NCI-H2227 treated with DMSO at 0.1 percent for 48 hours (cell line): ENCODE data around the gene WDR54.
"Not testable (repeated sequence)": the region's sequence is repeated elsewhere in the genome, so short reads cannot be mapped to it uniquely, and the experiment has no call there.

Experiments used
- DNase-seq: peaks from one replicate; lab custom pipeline; 2025; lab: John Stamatoyannopoulos, UW

Gene WDR54

DNA sequence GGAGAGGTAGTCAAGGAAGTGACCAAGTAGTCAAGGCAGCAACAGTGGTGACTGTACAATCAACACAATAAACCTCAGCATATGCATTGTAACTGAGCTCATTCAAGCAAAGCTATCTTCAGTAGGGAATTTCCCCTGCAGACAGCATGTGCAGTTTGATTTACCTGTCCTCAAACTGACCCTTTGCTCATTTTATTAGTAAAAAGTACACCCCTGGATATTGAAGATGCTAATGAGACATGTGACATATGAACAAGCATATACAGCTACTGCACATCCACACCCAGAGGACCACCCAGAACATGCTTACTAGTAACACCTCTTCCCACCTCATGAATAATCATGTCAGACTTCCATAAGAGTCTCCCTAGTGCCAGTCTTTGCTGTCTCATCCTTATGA, 15.5 kb upstream of the WDR54 start:
- DNase-seq = no peak

DNA sequence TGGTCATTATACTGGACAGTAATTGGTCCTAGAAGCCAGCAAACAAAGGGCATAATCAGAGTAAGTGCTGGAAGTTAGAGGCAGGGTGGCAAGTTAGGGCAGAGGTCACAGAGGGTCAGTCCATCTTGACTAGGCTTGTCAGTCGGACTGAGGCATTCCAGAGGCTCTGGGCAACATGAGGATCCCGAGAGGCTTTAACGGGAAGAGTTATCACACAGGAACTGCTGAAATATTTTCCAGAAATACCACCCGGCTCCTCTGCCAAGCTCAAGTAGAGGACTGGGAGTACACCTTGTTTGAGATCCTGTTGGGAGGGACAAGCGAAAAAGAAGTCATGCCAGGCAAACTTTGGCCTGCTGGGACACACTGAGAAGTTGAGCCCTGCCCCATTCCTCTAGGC, 13.8 kb upstream of the WDR54 start:
- DNase-seq = no peak

DNA sequence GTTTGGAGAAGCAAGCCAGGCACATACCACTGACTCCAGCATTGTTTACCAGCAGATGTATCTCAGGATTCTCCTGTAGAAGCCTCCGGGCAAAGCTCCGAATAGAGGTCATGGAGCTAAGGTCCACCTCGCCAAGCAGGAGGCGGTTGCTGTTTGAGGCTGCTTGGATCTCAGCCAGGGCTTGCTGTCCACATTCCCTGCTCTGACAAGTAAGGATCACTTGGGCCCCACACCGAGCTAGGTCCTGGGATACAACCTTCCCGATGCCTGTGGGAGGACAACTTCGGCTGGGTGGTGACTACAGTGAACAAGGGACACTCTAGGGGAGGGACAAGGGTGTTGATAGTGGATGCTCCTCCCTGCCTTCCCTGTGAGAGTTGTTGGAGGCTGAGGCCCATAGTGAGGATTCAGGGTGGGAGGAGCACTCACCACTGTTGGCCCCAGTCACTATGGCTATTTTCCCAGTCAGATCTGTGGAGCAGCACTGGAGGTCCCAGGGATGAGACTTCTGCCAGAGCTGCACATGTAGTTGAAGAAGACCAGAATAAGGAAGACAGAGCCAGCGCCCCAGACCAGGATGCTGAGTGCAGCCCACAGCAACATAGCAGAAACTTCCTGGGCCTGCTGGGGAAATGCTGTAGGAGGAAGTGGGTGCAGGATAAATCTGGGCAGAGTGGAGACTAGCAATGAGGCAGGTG, 8.4 kb upstream of the WDR54 start:
- DNase-seq = no peak

DNA sequence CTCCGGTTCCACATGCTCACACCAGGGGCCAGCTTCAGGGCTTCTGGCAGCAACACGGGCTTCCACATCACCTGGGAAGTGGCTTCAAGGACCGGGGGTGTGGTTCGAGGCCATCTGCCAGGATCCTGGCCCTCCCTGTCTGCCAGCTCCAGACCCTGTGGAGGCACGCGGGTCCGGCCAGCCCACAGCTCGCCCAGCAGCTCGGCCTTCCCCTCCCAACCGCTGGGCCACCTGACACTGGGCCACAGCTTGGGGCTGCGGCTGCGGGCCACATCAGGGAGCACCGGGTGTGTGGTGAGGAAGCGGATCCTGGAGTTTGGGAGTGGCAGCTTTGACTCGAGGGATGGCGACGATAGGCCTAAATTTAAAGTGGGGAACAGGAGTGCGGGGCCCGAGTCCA, 7.1 kb upstream of the WDR54 start:
- DNase-seq = no peak

DNA sequence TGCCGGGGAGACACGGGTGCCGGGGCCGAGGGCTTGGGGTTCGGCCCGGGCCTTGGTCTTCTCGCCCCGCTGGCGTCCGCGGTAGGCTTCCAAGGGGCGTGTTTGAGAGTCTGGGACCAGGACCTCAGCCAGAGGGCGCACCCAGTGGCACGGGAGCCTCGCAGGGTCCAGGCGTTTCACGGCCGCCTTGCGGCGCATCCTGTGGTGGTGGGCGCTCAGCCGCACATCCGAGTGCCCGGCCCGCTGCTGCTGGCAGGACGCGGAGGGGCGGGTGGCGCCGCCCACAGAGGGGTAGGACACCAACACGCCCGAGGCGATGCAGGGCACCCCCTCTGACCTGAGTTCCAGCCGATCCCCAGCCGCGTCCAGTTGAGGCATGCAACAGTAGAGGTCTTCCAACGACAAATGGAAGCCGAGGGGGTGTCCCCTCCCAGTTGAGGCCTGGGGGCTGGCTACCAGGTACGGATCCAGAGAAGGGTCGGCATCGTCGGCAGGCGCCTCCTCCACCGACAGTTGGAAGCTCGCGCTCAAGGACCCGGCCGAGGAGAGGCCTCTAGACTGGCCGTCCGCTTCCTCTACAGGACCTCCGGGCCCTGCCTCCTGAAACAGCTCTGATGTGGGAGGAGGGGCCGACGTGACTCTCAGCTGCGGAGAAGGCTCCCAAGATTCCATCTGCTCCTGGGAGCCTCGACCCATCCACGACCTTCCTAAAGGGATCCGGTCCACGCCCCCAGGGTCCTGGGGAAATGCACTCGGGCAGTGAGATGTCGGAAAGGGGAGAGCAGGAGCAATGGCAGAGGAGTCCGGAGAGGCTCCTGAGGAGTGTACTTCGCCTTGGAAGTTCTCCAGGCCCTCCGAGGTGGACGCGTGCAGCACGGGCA, 6.4 kb upstream of the WDR54 start:
- no peak for DNase-seq

DNA sequence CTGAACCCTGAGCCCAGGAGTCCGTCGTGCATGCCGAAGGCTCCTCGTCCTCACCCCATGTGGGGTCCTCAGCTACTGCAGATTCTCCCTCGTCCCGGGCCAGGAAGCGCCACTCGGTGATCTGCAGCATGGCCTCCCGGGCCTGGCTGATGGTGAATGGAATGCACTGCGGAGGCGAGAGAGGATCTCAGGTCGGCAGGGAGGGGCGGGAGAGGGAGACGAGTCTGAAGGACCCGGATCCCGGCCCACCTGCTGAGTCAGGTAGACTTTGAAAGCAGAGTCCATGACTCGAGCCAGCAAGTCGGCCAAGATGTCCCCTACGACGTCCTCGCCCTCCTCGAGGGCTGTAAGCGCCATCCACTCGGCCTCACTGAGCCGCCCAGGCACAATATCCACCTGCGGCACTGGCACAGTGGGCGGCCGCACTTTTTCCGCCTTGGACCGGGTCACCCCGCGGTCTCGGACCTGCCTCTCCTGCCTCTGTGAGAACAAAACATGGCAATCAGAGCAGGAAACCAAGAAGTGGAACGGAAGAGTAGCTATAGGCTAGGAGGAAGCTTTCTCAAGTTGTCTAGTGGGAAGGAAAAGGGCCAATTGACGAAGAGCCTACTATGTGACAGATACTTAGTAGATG, 5.7 kb upstream of the WDR54 start:
- no peak for DNase-seq

DNA sequence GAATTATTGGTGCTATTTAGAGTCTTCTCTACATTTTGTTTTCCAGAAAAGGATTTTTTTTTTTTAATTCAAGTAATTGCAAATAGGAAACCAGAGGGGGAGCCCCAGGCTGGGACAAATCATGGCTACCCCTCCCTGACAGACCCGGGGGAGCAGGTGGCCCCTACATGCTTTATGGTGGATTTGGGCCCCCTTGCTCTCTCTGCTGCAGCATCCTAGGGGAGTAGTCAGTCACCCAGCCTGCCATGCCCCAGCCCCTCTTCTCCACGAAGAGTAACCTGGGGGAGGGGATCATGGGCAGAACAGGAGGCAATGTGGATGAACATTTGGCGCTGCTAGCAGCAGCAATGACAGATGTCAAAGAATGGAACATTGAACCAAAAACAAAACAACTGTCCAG, 4.8 kb upstream of the WDR54 start:
- DNase-seq = no peak

DNA sequence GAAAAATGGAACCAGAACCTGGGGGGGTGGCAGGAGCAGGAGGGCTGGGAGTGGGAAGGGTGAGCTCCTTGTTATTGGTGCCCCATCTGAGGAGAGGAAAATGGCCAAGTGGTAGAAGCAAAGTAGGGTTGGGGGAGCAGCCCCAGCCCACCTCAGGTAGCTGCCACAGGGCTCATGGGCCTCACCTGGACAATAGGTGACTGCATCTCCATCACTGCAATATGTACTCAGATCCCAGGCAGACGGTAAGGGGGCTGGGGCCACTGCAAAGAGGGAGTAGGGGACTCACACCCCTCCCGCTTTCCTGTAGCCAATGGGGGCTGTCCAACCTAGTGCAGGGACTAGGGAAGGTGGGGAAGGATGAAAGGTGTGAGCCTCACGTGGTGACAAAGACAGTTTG, 4.3 kb upstream of the WDR54 start:
- DNase-seq = no peak

DNA sequence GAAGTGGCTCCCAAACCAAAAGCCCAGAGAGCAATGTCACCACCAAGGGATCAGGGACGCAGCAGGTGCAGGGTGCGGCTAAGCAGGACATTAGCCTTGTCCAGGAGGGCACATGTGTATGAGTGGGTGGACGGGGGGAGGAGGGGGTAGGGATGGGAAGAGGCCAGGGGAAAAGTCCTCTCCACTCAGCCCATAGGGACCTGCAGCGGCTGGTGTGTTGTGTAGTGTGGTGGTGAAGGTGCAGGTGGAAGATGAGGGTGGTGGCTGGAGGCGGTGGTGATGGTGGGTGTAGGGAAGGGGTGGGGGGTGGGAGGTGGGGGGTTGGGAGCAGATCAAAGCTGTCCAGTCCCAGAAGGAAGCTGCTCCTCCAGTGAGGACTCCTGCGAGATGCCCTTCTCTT, 3.8 kb upstream of the WDR54 start:
- DNase-seq = no peak

DNA sequence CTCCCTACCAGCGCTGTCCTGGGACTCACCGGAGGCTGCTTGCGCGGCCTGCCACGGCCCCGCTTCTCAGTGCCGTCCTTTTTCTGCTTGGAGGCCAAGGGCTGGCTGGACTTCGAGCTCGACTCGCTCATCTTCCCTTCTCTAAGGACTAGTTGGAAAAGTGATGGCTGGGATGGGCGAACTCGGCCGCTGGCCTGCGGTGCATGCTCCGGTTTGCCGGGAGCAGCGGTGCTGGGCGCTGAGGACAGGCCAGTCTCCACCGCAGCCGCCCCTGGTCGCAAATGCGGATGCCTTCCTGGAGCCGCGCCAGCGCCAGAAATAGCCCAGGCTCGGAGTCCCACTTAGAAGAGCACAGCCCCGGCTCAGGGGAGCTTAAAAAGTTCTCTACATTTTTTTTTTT, 3.2 kb upstream of the WDR54 start:
- DNase-seq = no peak

DNA sequence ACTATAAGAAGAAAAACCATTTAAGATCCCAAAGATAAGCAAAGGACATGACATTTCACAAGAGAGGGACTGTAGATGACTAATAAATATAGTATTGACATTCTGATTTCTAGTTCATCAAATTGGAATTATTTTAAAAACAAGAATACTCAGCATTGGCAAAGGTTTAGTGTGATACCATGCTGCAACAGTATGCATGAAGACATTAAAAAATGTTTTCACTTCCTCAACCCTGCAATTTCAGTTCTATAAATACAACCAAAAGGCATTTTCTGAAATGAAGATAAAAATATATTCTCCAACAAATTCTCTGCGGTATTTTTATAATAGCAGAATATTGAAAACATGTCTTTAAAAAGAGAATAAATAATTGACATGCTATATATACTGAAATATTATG, 2.2 kb upstream of the WDR54 start:
- DNase-seq = no peak

DNA sequence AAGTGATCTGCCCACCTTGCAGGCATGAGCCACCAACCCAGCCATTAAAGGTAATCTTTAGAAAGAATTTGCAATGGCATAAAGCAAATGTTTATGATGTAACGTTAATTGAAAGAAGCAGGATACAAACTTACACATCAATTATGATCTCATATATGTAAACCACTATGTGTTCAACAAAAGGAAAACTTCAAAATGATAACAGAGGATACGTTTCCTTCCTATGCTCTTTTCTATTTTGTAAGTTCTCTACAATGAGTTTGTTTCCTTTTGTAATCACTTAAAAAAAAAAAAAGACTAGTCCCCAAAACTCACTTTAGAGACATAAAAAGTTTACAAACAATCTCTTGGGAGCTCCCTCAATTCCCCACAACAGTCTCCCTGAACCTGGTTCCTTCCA, 1.5 kb upstream of the WDR54 start:
- DNase-seq = no peak

DNA sequence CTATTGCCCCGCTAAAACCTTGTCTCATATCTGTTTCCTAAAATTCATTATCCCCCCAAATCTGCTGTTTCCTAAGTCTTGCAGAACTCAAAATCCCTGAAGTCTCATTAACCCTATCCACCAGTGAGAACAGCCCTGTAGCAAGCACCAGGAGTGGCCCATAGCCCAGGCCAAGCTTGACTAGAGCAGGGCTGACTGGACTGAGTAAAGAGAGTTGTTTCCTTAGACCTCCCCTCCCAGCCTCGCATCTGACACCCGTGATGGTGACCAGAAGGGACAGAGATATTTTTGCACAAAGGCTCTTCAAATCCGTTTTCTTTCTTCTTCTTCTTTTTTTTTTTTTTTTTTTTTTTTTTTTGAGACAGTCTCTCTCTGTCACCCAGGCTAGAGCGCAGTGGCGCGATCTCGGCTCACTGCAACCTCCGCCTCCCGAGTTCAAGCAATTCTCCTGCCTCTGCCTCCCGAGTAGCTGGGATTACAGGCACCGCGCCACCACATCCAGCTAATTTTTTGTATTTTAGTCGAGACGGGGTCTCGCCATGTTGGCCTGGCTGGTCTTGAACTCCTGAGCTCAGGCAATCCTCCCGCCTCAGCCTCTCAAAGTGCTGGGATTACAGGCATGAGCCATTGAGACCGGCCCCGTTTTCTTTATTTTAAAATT, 957 bp upstream of the WDR54 start:
- DNase-seq = not testable (repeated sequence)

DNA sequence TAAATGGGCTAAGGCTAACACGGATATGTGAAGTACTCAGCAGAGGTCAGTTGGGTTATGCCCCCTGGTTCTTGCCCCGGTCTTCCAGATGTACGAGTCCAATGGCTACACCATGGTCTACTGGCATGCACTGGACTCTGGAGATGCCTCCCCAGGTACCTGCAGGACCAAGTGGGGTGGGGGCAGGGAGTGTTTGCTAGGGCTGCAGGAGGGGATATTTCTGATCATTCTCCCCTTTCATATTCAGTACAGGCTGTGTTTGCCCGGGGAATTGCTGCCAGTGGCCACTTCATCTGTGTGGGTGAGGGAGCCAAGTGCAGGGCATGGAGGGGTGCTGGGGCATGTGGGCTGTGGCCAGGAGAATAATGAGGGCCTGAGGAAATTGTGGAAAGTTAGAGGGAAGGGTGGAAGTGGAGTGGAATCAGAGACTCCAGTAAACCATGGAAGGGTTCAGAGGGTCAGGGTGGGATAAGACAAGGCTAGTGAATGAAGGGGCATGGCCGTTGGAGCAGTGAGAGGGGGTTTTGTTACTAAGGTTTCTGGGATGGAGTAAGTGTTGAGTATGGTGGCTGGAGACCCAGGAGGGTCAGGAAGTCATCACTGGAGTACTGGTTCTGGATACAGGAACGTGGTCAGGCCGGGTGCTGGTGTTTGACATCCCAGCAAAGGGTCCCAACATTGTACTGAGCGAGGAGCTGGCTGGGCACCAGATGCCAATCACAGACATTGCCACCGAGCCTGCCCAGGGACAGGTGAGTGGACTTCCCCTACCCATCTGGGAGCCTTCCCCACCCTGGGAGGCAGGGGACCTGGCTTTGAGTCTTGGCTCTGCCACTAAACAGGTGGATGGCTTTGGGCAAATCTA, 1.9 kb downstream of the WDR54 start:
- DNase-seq = no peak

DNA sequence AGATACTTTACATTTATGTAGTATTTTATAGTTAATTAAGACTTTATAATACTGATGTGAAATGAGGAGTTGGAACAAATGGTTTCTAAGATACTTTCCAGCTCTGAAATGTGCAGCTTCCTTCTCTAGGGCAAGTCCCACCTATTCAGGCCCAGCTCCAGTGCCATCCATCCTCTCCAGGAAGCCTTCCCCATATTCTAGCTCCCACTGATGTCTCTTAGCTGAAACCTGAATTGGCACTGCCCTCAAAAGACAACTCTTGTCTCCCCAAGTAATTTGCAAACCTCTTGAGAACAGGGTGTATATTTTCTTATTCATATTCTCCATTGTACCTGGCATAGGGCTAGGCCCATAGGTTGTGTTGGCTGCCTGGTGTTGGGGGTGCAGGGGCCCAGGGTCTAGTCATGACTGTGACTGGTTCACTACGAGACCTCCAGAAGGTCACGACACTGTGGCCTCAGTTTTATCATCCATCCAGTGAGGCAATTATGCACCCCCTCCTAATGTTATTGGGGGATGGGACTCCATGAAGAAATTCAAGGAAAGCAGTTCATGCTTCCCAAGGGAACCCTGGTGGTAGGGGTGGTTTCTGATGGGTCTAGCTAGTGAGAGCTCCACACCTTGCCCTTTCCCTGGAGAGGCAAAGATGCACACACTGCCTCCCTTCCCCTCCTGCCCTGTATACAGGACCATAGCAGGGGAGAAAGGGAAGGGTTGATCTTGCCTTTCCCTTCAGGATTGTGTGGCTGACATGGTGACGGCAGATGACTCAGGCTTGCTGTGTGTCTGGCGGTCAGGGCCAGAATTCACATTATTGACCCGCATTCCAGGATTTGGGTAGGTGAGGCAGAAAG, 2.8 kb downstream of the WDR54 start:
- no peak for DNase-seq

DNA sequence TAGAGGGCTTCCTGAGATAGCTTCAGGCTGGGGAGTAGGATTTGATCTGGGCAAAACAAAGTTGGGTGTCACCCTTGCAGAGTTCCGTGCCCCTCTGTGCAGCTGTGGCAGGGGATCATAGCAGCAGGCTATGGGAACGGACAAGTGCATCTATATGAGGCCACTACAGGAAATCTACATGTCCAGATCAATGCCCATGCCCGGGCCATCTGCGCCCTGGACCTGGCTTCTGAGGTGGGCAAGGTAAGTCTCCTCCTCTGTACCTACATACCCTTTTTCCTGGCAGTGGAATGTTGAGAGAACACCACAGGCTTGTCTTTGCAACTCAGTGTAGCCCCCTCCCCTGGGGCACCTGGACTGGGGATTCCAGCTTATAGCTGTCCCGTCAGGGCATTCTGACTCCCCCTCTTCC, 3.5 kb downstream of the WDR54 start:
- DNase-seq = no peak

DNA sequence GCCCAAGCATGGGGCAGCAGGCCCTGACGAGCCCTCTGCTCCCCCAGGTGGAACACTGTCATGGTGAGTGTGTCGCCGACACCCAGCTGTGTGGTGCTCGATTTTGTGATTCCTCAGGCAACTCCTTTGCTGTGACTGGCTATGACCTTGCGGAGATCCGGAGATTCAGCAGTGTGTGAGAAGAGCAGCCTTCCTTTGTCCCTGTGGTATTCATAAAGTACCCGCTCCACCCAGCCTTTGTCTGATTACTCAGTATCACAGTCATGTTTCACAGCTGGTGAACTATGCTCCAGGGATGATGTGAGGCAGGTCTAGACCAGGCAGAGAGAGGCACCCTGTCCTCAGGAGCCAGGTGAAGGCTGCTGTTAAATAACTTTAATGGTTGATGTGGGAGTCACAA, 4.0 kb downstream of the WDR54 start:
- no peak for DNase-seq

DNA sequence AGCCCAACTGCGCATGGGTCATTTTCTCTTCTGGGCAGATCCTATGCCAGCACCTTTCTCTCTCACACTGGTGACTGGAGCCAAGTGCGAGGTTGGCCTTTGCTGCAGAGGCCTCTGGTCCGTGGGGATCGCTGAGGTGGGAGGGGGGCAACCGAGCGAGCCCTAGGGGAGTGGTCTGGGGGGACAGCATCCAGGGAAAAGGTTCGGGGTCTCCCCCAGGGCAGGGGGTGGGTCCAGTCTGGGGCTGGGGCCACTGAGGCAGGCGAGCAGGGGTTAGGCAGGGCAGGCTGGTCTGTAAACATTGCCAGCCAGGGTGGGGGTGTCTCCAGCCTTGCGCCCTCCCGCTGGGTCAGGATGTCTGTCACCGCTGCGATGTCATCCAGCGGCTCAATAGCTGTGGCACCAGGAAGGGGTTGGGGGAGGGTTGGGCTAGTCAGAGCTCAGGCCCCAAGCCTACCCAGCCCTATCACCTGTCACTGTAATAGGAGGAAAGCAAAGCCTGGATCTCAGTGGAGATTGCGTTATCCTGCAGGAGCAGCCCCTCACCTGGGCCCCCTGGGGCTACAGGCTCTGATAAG, 4.7 kb downstream of the WDR54 start:
- DNase-seq = no peak

DNA sequence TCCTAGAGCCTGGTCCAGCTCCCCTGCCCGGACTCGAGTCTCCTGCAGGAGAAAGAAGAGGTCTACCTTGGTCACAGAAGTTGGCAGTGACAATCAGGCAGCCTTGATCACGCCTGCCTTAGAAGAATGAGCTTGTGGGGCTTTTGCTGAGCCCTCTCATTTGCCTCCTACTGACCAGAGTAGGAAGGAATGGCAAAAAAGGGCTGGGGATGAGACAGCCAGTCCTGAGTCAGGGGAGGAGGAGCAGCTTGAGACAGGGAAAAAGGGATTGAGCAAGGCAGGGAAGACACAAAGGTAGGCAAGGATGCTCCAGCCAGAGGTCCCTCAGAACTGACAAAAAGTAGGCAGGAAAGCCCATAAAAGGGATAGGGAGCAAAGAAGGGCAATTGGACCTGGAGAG, 6.0 kb downstream of the WDR54 start:
- DNase-seq = no peak

DNA sequence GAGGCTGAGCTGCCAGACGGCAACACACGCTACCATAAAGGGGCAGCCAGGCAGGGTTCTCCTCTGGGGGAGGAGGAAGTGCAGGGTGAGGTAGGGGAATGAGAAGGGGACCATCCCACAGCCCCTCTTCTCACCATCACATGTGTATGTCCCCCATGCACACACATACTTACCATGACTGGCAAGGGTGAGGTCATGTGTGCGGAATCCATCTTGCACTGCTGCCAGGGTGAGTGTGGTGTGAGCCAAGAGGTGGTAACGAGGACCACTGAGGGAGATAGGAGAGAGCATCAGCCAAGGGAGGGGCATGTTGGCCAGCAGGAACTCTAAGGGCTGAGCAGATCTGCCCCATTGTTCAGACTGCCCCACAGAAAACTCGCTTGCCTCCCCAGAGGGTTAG, 7.1 kb downstream of the WDR54 start:
- no peak for DNase-seq
